Frontal cortex (tissue), 4 donors: Measurements from ENCODE around the gene HEY2. TPM values are rescaled to one million over a fixed set of nuclear protein-coding genes. Genes with fewer than 3 reads are reported as not detected.
"Not testable (repeated sequence)": the region's sequence is repeated elsewhere in the genome, so short reads cannot be mapped to it uniquely, and the experiment has no call there.

Experiments
- DNase-seq, 2 donors: peaks; one replicate each; pipeline ENCODE4 v3.0.0; 2012; ENCODE audit warnings: low spot score in 2 of 2
- FAIRE-seq: peaks from 2 replicates; lab custom pipeline; 2012; peaks lifted over from hg19 to GRCh38; lab: Jason Lieb, UNC
- total RNA-seq: library from RNA; depleted of rRNA; stranded (reverse); fragments of >200 nt; gene quantifications from one replicate; pipeline ENCODE4 v1.2.3, GENCODE V29; 2014
- donor health status: control.
- donor health status: control.
- donor health status: control.

Gene HEY2
- 1.2 TPM for total RNA-seq

DNA sequence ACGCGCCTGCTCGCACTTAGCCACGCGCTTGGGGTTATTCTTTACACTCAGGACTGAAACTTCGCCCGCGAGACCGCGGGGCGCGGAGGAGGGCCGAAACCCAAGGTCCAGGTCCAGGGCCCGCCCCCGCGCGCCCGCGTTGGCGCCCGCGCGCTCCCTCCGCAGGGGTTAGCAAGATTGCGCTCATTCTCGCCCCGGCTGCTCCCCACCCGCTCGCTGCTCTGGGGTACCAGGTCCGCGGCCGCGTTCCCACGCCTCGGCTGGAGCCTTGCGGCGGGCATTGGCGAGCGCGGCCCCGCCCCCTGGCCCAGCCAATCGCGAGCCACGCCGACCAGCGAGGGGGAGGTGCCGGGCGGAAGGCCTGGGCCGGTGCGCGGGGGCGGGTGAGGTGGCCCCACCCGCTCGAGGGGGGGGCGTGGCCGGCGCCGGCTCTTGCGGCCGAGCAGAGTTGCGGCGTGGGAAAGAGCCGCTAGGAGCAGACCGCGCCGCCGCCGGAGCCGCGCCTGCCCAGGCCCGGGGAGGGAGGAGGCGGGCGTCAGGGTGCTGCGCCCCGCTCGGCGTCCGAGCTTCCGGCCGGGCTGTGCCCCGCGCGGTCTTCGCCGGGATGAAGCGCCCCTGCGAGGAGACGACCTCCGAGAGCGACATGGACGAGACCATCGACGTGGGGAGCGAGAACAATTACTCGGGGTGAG is at the start of gene HEY2:
Gene HEY2 (plus strand): TSS at position 460 of the 692 bp plus-strand sequence. CDS start 145 bp downstream, at position 605.
- FAIRE-seq (no peak), DNase-seq (peak; percentile 96 to 98)

DNA sequence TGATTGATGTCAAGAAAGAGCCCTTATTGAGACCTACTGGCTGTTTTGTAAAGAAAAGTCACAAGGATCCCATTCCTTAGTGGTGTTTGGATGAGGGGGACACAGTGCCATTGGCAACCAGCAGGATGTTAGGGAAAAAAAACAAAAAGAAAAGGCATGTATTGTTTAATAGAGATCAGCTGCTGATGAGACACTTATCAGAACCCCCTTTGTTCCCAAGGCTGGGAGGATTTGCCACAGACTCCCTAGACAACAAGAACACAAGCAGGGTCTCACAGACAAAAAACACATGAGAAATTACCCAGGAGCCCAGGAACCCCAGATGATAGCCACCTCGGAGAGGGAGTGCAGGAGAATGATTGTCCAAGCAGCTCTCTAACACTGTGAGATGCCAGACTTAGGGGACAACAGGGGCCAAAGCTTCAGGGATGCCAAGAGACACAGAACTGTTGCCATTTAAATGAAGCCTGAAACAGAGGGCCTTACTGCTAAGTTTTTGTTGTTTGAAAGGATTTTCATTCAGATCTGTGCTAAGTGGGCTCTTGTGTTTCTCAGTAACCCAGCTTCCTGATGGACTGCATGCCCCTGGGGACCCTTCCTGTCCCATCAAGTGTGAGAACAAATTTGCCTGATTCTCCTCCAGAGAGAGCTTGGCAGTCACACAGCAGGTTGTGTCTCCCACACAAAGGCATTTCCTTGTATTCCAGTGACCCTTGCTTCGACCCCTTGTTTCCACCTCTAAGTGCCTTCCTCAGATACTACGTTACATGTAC is 48.7 kb upstream of the HEY2 start:
- FAIRE-seq = no peak

DNA sequence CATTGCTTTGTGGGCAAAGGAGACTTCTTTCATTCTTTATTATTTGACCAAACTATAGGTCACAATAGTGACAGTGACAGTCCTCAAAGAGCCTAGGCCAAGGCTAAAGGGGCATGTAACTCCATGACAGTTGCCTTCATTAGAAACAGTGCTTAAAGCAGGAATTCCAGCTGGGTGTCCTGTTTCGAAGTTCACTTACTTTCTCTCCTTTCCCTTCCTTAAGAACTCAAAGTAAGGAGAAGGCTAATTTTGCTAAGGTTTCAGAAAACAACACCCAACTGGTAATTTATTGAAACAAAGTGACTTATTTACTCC is 48.1 kb upstream of the HEY2 start:
- FAIRE-seq (no peak), DNase-seq (no peak)

More for the DNA sequence above, 48.7 kb upstream of the HEY2 start:
- no peak for DNase-seq

DNA sequence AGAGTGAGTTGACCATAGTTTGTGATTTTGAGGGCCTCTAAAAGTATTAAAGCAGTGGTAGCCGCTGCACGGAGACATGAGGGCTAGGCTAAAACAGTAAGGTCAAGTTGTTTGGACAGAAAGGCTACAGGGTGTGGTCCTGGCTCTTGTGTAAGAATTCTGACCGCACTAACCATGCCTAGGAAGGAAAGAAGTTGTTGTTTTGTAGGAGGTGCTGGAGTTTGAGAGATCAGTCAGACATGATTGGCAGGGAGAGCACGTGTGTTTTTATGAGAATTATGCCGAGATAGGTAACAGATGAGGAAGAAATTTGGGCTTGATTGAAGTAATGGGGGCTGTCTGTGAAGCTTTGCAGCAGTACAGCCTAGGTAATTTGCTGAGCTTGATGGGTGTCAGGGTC is 45.5 kb upstream of the HEY2 start:
- not testable (repeated sequence) for DNase-seq, FAIRE-seq

DNA sequence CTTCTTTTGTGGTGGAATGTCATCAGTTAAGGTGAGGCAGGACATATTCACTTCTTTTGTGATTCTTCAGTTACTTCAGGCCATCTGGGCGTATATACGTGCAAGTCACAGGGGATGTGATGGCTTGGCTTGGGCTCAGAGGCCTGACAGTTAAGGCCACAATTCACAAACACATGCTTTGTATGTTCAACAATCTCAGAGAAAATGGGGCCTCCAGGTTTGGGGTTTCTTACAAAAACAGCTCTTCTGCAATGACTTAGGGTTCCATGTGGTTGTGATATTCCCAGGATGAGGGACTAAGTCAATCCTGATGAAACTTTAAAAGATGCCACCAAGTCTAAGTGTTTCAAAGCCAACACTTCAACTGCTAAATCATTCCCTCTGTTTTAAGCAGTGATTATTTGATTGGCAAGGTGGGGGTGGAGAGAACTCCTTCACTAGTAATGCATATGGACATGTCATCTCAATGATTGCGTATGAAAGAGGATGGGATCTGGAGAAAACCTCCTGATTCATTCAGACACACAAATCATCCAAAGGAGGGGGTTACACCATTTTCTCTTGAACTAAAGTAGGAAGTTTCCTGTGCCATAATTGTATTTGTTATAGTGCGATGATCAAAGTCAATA is 41.7 kb upstream of the HEY2 start:
- no peak for DNase-seq
- FAIRE-seq = no peak

DNA sequence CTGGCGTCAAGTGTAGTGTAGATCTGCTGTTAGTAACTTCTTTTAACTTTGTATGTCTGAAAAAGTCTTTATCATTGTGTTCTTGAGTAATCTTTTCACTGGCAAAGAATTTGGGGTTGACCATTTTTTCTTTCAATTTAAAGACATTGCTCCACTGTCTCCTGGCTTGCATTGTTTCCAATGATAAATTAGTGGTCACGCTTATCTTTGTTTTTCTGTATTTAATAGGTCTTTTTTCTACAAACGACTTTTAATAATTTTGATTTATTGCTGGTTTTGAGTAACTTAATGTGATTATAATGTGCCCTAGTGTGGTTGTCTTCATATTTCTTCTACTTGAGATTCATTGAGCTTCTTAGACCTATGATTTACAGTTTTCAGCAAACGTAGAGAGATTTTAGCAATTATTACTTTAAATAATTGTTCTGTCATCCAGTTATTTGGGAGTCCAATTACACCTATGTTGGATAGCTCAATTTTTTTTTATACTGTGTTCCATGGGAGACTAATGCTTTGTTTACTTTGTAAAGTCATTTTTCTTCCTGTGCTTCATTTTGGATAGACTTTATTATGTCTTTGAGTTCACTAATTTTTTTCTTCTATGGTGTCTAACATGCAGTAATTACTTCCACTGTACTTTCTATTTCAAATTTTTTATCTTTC is 38.3 kb upstream of the HEY2 start:
- DNase-seq (no peak), FAIRE-seq (no peak)

DNA sequence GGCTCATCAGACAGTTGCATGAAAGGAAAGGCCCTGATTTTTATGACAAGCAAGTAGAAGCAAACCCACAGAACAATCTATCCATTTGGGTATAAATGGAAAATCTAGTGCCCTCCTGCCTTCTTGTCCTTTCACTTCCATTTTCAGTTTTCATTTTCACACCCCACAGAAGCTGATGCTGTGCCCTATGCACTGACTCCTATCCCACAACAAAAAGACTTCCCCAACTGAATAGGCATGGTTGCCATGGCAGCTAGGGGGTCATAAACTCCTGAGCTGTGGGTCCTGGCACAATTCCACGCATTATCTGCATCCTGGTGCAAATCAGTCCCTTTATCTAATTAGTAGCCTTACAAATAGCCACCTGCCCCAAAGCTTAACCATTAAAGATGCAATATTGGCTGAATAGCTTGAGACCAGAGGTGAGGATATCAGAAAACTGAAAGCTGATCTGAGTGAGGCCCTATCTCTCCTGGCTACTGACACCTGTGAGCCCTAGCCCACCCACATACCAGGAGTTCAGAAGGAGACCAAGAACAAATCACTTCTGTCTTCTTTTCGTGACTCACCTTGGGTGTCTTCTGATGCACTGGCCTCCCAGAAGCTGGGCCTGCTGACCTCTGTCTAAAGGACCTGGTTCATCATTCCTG is 34.9 kb upstream of the HEY2 start:
- DNase-seq (no peak), FAIRE-seq (no peak)

DNA sequence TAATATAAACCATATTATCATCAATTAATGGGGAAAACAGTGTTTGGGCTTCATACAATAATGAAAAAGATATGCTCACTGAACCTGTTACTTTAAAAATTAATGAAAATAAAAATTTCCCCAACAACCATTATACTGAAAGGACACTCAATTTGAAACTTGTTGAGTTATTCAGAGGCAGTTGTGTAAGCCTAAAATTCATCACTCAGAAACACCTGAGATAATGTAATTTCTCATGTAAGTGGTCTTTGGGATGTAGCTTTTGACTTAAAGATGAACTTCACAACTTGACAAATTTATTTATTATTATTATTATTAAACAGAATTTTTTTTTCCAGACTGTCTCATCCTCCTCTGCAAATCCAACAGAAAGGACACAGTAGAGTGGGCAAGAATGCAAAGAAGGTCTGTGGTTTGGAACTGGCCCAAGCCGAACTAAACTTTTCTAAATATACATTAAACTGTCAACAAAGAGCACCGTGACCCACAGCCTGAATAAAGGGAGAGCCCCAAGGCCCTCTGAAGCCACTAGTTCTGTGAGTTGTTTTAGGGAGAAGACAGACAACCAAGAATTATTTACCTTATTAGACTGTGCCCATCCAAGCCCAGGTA is 32.2 kb upstream of the HEY2 start:
- no peak for DNase-seq

DNA sequence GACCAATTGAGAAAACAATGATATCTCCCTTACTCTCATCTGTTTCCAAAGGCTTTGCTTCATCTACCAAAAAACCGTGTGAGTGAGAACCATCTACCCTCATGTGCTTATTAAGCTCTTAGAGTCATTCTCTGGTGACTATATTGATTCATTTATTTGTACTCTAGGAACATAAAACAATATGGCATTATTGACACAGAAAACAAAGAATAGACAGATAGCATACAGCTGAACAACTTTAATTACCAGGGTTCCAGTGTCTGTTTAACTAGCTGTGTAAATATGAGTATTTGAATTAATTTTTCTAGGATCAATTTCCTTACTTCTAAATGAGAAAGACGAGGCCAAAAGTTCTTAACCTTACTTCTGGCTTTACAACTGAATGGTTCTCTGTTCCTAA is 31.3 kb upstream of the HEY2 start:
- DNase-seq = no peak
- no peak for FAIRE-seq

More for the DNA sequence above, 32.2 kb upstream of the HEY2 start:
- no peak for FAIRE-seq

DNA sequence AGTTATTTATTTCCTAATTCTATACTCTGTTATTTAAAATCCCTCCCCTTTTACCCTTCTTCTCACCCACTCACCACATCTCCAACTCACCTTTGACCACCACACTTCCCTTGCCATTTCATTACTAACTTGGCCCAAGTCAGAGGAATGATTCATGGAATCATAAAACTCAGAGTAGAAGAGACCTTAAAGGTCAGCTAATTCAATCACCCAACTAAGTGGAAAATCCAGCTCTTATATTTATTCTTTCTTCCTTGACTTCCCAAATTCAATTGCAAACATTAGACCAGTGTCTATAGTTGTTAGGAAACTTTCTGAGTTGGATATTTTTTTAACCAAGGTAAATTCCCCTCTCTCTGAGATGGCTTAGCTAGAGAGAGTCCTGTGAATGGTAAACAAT is 26.5 kb upstream of the HEY2 start:
- FAIRE-seq = no peak
- DNase-seq = no peak

DNA sequence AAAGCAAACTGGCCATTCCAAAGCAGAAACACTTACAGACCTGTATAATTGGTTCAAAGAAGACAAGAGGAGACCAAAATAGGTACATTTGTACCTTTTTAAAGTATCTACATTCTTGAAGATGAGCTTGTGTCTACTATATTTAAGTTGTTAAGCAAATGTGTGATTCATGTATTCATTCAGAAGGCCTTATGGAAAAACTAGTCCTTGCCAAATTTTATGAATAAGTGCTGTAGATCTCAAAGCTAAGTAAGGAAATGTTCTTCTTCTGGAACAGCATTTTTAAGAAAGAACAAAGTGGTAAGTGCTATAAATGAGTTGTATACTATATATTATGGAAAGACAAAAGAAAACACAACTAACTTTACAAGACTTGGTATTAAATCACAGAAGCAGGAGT is 22.2 kb upstream of the HEY2 start:
- FAIRE-seq = no peak

DNA sequence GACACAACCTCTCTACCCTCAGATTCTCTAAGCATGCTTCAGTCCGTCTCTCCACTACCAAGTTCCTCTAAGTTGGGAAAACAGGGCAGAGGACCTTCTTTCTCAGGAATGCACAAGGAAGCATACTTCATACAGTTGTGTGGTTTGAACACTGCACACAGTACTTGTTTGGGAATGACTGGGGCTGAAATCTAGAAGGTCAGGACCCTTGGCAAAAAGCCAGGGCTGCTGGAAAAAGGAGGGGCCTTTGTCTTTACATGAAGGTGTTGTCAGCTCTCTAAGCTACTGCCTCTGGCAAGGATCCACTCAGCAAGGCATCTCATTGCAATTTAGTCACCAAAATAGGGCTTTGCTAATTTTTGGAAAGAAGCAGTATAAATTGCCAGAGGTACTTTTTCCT is 20.7 kb upstream of the HEY2 start:
- no peak for DNase-seq

More for the DNA sequence above, 22.2 kb upstream of the HEY2 start:
- no peak for DNase-seq

DNA sequence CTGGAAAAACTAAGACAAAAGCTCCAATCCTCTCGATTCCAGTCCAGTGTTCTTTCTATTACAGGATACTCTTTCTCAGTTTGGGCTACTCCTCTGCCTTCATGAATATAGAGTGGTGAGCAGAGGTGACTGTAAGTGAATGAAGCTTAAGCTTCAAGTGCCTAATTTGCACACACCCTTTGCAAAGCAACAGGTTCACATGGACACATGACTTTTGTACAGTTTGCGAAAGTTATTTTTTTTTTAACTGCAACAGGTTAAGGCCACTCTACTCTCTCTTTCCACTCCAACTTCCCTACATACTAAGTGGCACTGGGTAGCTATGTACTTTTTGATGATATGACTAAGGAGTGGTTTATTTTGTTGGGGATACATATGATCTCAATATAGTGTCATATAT is 19.4 kb upstream of the HEY2 start:
- FAIRE-seq = no peak

More for the DNA sequence above, 20.7 kb upstream of the HEY2 start:
- no peak for FAIRE-seq

DNA sequence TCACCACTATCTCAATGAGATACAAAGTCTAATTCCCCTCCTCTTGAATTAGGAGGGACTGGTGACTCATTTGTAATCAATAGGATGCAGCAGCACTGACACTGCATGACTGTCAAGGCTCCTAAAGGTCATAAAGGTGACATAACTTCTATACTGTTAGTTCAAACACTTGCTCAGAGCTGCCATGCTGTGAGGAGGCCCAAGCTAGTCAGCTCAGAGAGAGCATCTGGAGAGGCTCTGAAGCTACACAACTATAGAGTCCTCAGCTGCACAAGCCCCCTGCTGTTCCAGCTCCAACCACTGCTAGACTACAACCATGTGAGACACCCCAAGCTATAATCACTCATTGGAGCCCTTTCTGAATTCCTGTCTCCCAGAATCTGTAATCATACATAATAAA is 17.0 kb upstream of the HEY2 start:
- DNase-seq = no peak

More for the DNA sequence above, 19.4 kb upstream of the HEY2 start:
- no peak for DNase-seq

DNA sequence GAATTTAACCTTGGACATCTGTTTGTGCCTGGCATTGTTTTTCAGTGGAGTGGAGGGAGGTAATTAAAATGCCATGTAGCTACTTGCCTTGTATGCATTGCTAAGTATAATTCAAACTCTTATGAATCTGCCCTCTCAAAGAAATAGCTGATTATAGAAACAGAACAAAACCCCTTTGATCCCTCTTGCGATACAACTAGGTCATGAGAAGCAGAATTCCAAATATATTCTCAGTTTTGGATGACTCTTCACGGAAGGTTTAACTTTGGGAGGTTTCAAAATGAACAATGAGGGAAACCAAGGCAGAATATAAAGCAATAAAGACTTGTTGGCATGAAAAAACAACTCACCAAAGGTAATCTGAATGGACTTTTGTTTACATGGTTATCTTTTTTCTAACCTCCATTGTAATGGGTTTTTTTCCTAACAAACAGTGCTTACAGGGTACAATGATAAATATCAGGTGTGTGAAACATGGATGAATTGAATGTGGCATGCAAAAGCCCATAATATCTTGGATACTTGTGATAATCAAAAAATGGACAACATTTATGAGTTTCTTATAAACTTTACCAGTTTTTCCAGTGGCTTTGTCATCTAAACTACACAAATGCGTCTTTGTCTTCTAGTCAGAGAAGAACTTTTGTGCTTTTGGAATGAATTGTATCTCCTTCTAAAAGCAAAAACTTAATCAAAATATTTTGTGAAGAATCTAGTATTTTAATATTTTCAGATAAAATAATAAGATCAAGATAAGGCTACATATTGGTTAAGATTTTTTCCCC is 15.7 kb upstream of the HEY2 start:
- no peak for DNase-seq
- FAIRE-seq = peak; percentile 85

More for the DNA sequence above, 17.0 kb upstream of the HEY2 start:
- no peak for FAIRE-seq

DNA sequence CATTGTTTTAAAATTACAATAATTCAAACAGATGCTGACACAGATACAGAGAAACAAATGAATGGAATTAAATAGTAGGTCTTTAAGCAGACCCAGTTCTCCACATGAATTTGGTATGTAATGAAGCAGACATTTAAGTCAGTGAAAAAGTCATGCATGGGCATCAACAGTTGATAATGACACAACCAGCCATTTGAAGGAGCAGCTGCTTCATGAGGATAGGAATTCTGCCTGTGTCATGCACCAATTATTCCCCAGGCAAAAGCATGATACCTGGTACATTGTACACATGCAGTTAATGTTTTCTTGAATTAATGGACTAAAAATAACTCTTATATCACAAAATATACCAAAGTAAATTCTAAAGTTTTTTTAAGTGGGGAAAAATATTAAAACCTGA is 11.2 kb upstream of the HEY2 start:
- FAIRE-seq (no peak), DNase-seq (no peak)

DNA sequence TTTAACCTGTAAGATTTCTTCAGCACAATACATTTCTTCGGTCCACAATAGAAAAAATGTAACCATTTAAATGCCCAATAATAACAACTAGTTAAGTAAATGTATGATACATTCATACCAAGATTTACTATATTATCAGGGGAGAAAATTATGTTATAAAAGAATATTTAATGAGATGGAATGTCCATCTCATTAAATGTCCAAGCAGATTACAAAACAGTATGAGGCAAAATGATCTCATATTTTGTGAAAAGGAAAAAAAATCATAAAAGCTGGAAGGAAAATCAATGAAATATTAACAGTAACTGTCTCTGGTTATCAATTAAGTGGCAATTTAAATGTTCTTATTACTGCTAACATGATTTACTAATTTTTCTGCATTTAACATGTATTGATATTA is 10.1 kb upstream of the HEY2 start:
- DNase-seq = no peak
- FAIRE-seq = peak; percentile 30

DNA sequence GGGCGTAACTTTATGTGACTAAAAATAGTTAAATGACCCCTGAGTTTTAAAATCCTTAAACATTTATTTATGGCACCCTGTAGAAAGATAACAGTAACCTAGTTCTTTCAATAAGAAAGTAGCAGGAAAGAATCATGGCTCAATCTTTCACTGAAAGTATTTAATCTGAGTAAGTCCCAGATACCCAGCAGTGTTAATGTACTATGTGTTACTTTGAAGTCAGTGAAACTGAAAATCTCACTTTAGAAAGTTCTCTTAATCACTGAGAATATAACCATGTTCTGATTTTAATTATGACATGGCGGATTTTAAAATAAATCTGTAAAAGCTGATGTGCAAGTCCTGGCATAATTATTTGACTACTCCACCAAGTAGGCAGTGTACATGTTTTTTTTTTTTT is 8.1 kb upstream of the HEY2 start:
- DNase-seq (no peak), FAIRE-seq (no peak)

DNA sequence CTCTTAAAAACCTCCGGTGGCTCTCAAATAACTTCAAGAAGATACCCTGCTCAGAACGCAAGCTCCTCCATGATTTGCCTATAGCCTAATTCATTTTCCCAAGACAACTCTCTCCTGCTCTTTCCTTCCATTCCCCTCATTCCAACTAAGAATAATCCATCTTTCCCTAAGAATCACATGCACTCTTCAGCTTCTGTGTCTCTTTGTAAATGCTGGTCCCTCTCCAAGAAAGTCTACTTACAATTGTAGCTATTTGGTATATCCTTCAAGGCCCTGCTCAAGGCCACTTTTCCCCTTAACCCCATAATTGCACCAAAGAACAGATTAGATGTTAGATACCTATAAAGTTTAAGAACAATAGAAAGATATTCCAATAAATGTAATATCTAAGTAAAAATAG is 7.4 kb upstream of the HEY2 start:
- FAIRE-seq (no peak), DNase-seq (no peak)
